Measurements from ENCODE around the gene TSPYL1.

The TSPYL1 gene

DNA sequence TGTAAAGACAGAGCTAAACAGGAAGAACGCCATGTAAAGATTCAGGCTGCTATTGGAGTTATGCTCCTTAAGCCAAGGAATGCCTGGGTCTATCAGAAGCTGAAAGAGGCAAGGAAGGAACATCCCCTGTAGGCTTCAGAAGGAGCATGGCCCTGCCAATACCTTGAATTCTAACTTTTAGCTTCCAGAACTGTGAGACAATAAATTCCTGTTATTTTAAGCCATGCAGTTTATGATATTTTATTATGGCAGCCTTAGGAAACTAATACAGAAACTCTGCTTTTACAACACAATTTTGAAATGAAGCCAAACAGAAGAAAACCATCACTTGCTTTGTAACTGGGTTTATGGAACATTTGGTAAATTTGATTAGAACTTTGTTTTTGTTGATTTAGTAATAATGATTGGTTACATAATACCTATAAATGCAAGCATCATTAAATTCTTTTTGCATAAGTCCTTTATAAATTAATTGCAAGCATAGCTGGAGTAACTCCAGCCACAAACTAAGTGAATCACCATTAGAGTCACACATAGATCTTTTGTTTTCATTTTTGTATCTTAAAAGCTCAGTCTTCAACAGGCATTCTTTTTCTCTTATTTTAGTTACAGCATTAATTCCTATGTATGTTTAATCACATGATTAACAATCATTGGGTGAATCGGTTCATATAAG, 33.5 kb upstream of the TSPYL1 start:
- no peak overlapping the region for H2AFZ ChIP-seq (ENCODE audit: low read depth, low read length)
- no peaks in the 10 kb centered on the region for H3K36me3 ChIP-seq (ENCODE audit: insufficient read depth, low read length)
- no peaks in the 10 kb centered on the region for H3K9me3 ChIP-seq (ENCODE audit: low read length)
- H3K4me1 ChIP-seq (ENCODE audit: insufficient read depth, low read length), result no peaks in the 10 kb centered on the region
- H3K27me3 ChIP-seq (ENCODE audit: insufficient read depth, low read length), result no peaks in the 10 kb centered on the region
- H3K4me3 ChIP-seq (ENCODE audit: low read length), result no peak overlapping the region

DNA sequence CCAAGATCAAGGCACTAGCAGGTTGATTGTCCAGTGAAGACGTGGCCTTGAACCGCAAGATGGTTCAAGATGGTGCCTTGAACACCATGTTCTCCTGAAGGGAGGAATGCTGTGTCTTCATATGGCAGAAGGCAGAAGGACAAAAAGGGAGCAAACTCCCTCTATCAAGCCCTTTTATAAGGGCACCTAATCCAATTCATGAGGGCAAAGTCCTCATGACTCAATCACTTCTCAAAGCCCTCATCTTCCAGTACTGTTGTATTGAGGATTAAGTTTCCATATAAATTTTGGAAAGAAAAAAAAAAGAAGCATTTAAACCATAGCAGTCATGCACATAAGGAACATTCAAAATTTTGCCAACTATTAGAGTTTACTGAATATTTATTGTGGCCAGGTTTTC, 29.9 kb upstream of the TSPYL1 start:
- H3K4me1 ChIP-seq (ENCODE audit: insufficient read depth, low read length), result no peaks in the 10 kb centered on the region
- H3K9me3 ChIP-seq (ENCODE audit: low read length), result no peaks in the 10 kb centered on the region
- no peaks in the 10 kb centered on the region for H3K27me3 ChIP-seq (ENCODE audit: insufficient read depth, low read length)
- no peak overlapping the region for H2AFZ ChIP-seq (ENCODE audit: low read depth, low read length)
- H3K4me3 ChIP-seq (ENCODE audit: low read length), result no peak overlapping the region
- no peaks in the 10 kb centered on the region for H3K36me3 ChIP-seq (ENCODE audit: insufficient read depth, low read length)

DNA sequence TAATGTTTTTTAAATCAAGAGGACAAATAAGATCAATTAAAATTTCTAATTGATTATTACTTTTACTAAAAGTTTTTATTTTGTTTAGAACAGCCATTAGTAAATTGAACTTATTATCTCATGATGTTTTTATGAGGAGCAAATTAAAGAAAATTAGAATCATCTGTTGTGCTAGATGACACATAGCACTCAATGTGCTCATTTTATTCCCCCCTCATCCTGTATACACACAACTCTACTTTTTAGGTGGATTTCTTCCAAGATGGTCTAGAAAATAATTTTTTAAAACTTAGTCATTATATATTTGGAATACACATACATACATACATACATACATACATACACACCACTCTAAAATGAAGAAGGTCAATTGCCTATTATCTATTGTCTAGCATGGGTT, 29.3 kb upstream of the TSPYL1 start:
- Histone ChIP-seq H3K27me3 (ENCODE audit: insufficient read depth, low read length) (no peaks in the 10 kb centered on the region), H3K4me1 (ENCODE audit: insufficient read depth, low read length) (no peaks in the 10 kb centered on the region)

DNA sequence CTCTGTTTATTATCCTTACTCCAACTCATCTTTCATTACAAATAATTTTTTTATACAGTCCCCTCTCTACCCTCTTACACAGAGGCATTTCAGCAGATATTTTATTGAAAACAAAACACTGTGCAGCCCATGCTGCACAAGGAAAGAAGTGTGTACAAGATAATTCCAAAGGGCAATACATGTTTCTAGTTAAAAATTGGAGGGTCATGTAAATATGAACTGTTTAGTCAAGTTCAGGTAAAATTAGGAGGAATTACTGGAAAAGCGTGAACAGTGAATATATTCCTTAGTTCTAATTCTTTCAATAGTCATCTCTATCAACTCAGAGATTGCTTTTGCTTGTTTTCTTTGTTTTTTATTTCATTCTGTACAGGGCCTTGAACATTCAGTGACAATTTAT, 27.9 kb upstream of the TSPYL1 start:
- Histone ChIP-seq H3K27me3 (ENCODE audit: insufficient read depth, low read length) (no peaks in the 10 kb centered on the region), H2AFZ (ENCODE audit: low read depth, low read length) (no peak overlapping the region), H3K4me3 (ENCODE audit: low read length) (no peak overlapping the region), H3K9me3 (ENCODE audit: low read length) (no peaks in the 10 kb centered on the region), H3K4me1 (ENCODE audit: insufficient read depth, low read length) (no peaks in the 10 kb centered on the region), H3K36me3 (ENCODE audit: insufficient read depth, low read length) (no peaks in the 10 kb centered on the region)

More for the DNA sequence above, 29.3 kb upstream of the TSPYL1 start:
- Histone ChIP-seq H3K9me3 (ENCODE audit: low read length) (no peaks in the 10 kb centered on the region), H2AFZ (ENCODE audit: low read depth, low read length) (no peak overlapping the region), H3K4me3 (ENCODE audit: low read length) (no peak overlapping the region), H3K36me3 (ENCODE audit: insufficient read depth, low read length) (no peaks in the 10 kb centered on the region)

DNA sequence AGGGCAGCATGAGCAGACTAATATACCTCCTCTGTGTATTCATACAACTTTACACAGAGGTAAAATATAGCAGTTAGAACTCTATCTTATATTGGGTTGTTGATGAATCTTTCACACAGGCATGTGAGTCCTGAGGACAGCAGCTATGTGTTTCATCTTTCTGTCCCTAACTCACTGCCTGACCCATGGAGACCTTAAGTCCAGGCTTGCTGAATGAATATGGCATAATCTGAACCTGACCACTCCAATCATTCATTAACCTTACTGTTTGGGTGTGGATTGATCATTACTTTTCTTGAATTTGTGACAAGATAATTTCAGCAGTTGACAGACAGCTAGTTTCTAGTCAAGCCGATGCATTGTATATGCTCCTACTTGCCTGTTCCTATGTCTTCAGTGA, 27.3 kb upstream of the TSPYL1 start:
- Histone ChIP-seq H3K36me3 (ENCODE audit: insufficient read depth, low read length) (no peaks in the 10 kb centered on the region), H3K27me3 (ENCODE audit: insufficient read depth, low read length) (no peaks in the 10 kb centered on the region), H2AFZ (ENCODE audit: low read depth, low read length) (no peak overlapping the region), H3K4me1 (ENCODE audit: insufficient read depth, low read length) (no peaks in the 10 kb centered on the region), H3K9me3 (ENCODE audit: low read length) (no peaks in the 10 kb centered on the region), H3K4me3 (ENCODE audit: low read length) (no peak overlapping the region)

DNA sequence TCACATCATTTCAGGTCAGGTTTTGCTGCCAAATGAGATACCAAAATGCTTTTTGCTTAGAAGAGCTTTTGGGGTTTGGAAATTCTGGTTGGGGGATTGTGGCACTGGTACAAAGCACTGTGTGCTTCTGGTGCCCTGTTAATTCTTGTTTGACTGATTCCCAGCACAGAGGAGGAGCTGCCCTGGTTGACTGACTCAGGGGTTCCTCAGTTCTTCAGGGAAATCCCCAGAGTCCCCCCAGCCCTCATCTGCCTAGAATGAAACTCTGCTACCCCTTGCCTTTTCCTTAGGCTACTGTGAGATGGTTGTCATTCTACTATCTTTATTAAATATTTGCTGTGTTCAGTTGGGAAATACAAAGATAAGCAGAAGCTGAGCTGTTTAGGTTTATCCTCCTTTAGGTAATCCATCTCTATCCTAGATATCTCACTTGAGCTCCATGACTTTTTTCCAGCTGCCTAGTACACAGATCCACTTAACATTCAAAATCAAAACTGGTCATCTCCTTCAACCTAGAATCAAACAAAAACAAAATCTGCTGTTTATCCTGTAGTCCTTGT, 24.9 kb upstream of the TSPYL1 start:
- Histone ChIP-seq H3K4me3 (ENCODE audit: low read length) (no peak overlapping the region), H3K9me3 (ENCODE audit: low read length) (no peaks in the 10 kb centered on the region), H3K4me1 (ENCODE audit: insufficient read depth, low read length) (peaks cover 14% of the 10 kb centered on the region), H2AFZ (ENCODE audit: low read depth, low read length) (no peak overlapping the region), H3K36me3 (ENCODE audit: insufficient read depth, low read length) (no peaks in the 10 kb centered on the region), H3K27me3 (ENCODE audit: insufficient read depth, low read length) (no peaks in the 10 kb centered on the region)

DNA sequence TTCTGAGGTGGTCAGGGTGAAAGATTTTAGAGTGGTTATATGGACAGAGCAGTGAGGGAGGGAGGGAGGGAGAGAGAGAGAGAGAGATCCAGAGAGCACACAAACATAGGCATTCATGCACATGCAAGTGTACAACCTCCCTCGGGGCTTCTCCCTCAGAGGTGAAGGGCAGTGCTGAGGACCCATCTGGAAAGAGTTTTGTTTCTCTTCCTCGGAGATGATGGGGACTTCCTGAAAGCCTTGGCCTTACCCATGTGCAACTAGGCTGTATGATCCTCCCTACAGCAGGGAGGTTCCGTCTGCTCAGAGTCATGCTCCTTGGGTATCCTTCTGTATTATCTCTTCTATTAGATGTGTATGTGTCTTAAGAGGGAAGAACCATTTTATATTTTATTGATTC, 21.4 kb upstream of the TSPYL1 start:
- H2AFZ ChIP-seq (ENCODE audit: low read depth, low read length), result no peak overlapping the region
- no peaks in the 10 kb centered on the region for H3K36me3 ChIP-seq (ENCODE audit: insufficient read depth, low read length)

DNA sequence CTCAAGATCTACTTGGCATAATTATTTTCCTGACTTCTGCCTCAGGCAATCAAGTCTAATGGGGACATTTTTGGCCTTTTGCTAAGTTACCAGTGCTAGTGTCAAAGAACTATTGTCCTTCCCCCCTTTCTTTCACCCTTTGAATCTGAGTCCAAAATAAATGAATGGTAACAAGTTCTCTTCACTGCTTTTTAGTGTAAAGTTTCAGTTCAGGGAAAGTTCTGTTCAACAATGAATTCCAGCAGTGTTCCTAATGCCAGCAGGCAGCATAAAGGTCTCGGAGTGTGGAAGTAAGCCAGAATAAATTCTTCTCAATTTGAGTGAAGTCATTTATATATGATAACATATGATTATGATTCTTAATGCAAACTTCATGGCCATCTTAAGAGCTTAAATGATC, 20.8 kb upstream of the TSPYL1 start:
- Histone ChIP-seq H3K36me3 (ENCODE audit: insufficient read depth, low read length) (no peaks in the 10 kb centered on the region), H2AFZ (ENCODE audit: low read depth, low read length) (no peak overlapping the region), H3K4me3 (ENCODE audit: low read length) (no peak overlapping the region), H3K27me3 (ENCODE audit: insufficient read depth, low read length) (no peaks in the 10 kb centered on the region), H3K9me3 (ENCODE audit: low read length) (no peaks in the 10 kb centered on the region), H3K4me1 (ENCODE audit: insufficient read depth, low read length) (peaks cover 14% of the 10 kb centered on the region)

More for the DNA sequence above, 21.4 kb upstream of the TSPYL1 start:
- peaks cover 14% of the 10 kb centered on the region for H3K4me1 ChIP-seq (ENCODE audit: insufficient read depth, low read length)
- H3K4me3 ChIP-seq (ENCODE audit: low read length), result no peak overlapping the region
- H3K27me3 ChIP-seq (ENCODE audit: insufficient read depth, low read length), result no peaks in the 10 kb centered on the region
- no peaks in the 10 kb centered on the region for H3K9me3 ChIP-seq (ENCODE audit: low read length)

DNA sequence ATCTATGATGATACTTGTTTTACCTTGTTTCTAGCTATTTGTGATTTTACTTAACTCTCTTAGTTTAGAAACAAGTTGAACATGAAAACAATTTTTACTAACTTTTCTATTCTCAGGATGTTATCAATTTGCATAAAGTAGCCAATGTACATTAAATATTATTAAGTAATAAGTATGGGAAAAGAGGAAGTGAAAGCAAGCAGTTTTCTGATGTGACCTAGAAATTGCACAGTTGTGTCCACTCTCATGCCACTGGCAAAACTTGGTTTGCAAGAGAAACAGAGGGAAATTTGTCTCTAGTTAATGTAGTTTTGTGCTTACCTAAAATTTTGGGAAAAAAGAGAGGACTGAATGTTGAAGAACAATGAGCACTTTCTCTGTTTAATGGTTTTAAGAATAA, 19.2 kb upstream of the TSPYL1 start:
- no peaks in the 10 kb centered on the region for H3K9me3 ChIP-seq (ENCODE audit: low read length)
- H3K4me1 ChIP-seq (ENCODE audit: insufficient read depth, low read length), result peaks cover 14% of the 10 kb centered on the region
- no peaks in the 10 kb centered on the region for H3K27me3 ChIP-seq (ENCODE audit: insufficient read depth, low read length)

DNA sequence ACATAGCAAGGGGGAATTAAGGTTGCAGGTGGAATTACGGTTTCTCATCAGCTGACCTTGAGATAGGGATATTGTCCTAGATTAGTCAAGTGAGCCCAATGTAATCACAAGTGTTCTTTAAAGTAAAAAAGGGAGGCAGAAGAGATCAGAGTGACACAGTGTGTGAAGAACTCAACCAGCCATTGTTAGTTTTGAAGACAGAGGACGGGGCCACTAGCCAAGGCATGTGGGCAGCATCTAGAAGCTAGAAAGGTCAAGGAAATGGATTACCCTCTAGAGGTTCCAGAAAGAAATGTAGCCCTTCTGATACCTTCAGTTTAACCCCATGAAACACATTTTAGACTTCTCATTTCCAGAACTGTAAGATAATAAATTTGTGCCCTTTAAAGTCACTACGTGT, 18.5 kb upstream of the TSPYL1 start:
- no peaks in the 10 kb centered on the region for H3K36me3 ChIP-seq (ENCODE audit: insufficient read depth, low read length)
- H3K4me3 ChIP-seq (ENCODE audit: low read length), result no peak overlapping the region
- H3K9me3 ChIP-seq (ENCODE audit: low read length), result no peaks in the 10 kb centered on the region
- no peaks in the 10 kb centered on the region for H3K27me3 ChIP-seq (ENCODE audit: insufficient read depth, low read length)
- peaks cover 14% of the 10 kb centered on the region for H3K4me1 ChIP-seq (ENCODE audit: insufficient read depth, low read length)
- no peak overlapping the region for H2AFZ ChIP-seq (ENCODE audit: low read depth, low read length)

More for the DNA sequence above, 19.2 kb upstream of the TSPYL1 start:
- no peak overlapping the region for H2AFZ ChIP-seq (ENCODE audit: low read depth, low read length)
- H3K4me3 ChIP-seq (ENCODE audit: low read length), result no peak overlapping the region
- no peaks in the 10 kb centered on the region for H3K36me3 ChIP-seq (ENCODE audit: insufficient read depth, low read length)

DNA sequence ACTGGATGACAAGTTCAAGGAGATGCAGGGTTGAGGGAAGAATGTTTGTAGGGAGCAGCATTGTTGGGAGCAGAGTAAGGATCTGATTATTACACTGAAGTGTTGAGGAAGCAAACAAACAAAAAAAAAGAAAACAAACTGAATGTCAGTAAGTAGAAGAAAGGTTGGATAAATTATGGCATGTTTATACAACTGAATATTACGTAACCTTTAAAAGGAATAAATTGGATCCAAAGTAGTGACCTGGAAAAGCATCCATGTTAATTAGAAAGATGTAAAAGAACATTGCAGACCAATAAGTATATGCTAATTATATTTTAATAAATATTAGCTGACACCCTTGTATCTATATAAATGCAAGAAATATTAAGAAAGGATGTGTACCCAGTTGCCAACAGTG, 12.8 kb upstream of the TSPYL1 start:
- Histone ChIP-seq H3K4me1 (ENCODE audit: insufficient read depth, low read length) (no peaks in the 10 kb centered on the region), H2AFZ (ENCODE audit: low read depth, low read length) (no peak overlapping the region), H3K9me3 (ENCODE audit: low read length) (no peaks in the 10 kb centered on the region), H3K27me3 (ENCODE audit: insufficient read depth, low read length) (no peaks in the 10 kb centered on the region), H3K36me3 (ENCODE audit: insufficient read depth, low read length) (no peaks in the 10 kb centered on the region), H3K4me3 (ENCODE audit: low read length) (no peak overlapping the region)

DNA sequence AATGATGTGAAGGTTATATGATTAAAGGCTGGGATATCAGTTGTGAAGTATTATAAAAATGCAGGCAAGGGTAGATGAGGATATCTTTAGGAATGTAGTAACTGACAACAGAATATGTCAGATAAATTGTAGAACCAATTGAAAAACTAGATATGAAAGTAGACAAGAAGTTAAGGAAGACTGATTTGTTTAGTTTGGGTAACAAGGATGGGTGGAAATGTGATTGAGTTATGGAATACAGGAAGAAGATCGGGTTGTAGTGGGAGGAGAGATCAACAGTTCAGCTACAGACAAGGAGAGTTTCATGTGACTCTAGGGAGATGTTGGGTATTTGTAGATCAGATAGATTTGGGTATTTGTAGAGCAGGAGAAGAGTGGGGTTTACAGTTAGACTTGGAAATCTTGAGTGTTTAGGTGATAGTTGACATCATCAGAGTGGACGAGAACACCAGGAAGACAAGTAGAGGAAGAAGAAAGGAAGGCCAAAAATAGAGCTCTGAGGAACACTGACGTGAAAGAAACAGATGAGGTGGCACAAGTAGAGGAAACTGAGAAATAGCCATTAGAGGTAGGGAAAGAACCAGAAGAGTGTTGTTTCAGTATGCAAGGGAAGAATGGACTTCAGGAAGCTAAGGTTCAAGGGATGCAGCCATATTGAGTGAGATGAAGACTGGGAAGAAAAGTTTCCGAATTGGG, 12.1 kb upstream of the TSPYL1 start:
- no peaks in the 10 kb centered on the region for H3K36me3 ChIP-seq (ENCODE audit: insufficient read depth, low read length)
- no peak overlapping the region for H3K4me3 ChIP-seq (ENCODE audit: low read length)
- no peaks in the 10 kb centered on the region for H3K4me1 ChIP-seq (ENCODE audit: insufficient read depth, low read length)
- no peaks in the 10 kb centered on the region for H3K9me3 ChIP-seq (ENCODE audit: low read length)
- H3K27me3 ChIP-seq (ENCODE audit: insufficient read depth, low read length), result no peaks in the 10 kb centered on the region
- no peak overlapping the region for H2AFZ ChIP-seq (ENCODE audit: low read depth, low read length)

DNA sequence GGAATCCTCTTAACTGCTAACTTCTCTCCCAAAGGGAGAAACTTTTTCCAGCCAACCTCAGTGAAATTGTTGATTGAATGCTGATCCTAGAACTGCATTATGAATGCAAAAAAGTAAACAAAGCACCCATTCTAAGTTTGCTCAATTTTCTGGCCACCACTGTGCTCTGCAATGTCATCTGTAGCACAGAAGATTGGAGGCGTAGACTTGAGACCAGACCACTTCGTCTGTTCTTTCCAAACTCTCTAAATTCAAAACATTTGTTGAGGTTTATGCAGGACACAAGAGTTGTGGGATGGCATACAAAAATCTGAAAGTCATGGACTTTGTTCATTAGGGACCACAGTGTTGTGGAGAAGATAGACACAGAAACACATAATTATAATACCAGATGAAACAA, 11.1 kb upstream of the TSPYL1 start:
- H3K36me3 ChIP-seq (ENCODE audit: insufficient read depth, low read length), result no peaks in the 10 kb centered on the region

More for the DNA sequence above, 11.1 kb upstream of the TSPYL1 start:
- H3K9me3 ChIP-seq (ENCODE audit: low read length), result no peaks in the 10 kb centered on the region
- H2AFZ ChIP-seq (ENCODE audit: low read depth, low read length), result no peak overlapping the region
- no peak overlapping the region for H3K4me3 ChIP-seq (ENCODE audit: low read length)
- no peaks in the 10 kb centered on the region for H3K27me3 ChIP-seq (ENCODE audit: insufficient read depth, low read length)
- no peaks in the 10 kb centered on the region for H3K4me1 ChIP-seq (ENCODE audit: insufficient read depth, low read length)

Data from neuron (in vitro differentiated cells).